NCI-H526 (cell line): ENCODE data around the gene AP1S1.
"Not testable (repeated sequence)": the region's sequence is repeated elsewhere in the genome, so short reads cannot be mapped to it uniquely, and the experiment has no call there.

Experiments
- DNase-seq, 2 experiments: peaks; one replicate each; lab custom pipeline; 2025; lab: John Stamatoyannopoulos, UW

AP1S1 gene

GRCh38 chr7:101201695-101202602, 47.7 kb downstream of the AP1S1 start:
- DNase-seq, result peak in 1 of 2 experiments; percentile 43

- DNase-seq, result no peak
Measured at GRCh38 chr7:101202603-101202918, 48.3 kb downstream of the AP1S1 start.

GRCh38 chr7:101203740-101204738, 49.8 kb downstream of the AP1S1 start:
- not testable (repeated sequence) for DNase-seq

- DNase-seq, result no peak
Measured at GRCh38 chr7:101205901-101206664, 51.8 kb downstream of the AP1S1 start.

GRCh38 chr7:101206665-101207042, 52.4 kb downstream of the AP1S1 start:
- no peak for DNase-seq

- DNase-seq, result no peak
Measured at GRCh38 chr7:101207459-101207858, 53.2 kb downstream of the AP1S1 start.

GRCh38 chr7:101208794-101209193, 54.5 kb downstream of the AP1S1 start:
- no peak for DNase-seq

GRCh38 chr7:101210143-101210542, 55.9 kb downstream of the AP1S1 start:
- no peak for DNase-seq
